Gastroesophageal sphincter (tissue), 4 donors: Measurements from ENCODE around the gene USP49. TPM values are rescaled to one million over a fixed set of nuclear protein-coding genes. Genes with fewer than 3 reads are reported as not detected.

Source experiments
- ATAC-seq: fragments of 150-250 bp; one replicate; pipeline ENCODE4 v1.9.1; 2016; ENCODE audit warnings: mild to moderate bottlenecking, moderate library complexity
- H3K27ac ChIP-seq, 4 donors: fragments of 200-600 bp; sonication (generic) in 3 of 4; 1 replicate in 3 of 4; 2 replicates in 1 of 4; pipeline ENCODE4 v1.5.1; 2016 to 2019
- H3K27me3 ChIP-seq: fragments of 200-600 bp; sonication (generic); one replicate; pipeline ENCODE4 v1.5.1; 2019
- H3K36me3 ChIP-seq, 2 donors: fragments of 200-600 bp; sonication (generic); one replicate each; pipeline ENCODE4 v1.5.1; 2019; ENCODE audit warnings: control low read depth in 1 of 2
- H3K4me1 ChIP-seq, 3 donors: fragments of 200-600 bp; sonication (generic); 1 replicate in 2 of 3; 2 replicates in 1 of 3; pipeline ENCODE4 v1.5.1; 2016 to 2019; ENCODE audit warnings: control low read depth in 2 of 3
- H3K4me3 ChIP-seq, 2 donors: fragments of 200-600 bp; sonication (generic); one replicate each; pipeline ENCODE4 v1.5.1; 2019; ENCODE audit warnings: mild to moderate bottlenecking in 1 of 2, moderate library complexity in 1 of 2
- H3K9me3 ChIP-seq, 3 donors: fragments of 200-600 bp; sonication (generic); one replicate each; pipeline ENCODE4 v1.5.1; 2017 to 2019; ENCODE audit warnings: control low read depth in 2 of 3
- EP300 ChIP-seq: sonication (generic); formaldehyde crosslinking; IDR thresholded peaks from one replicate; pipeline ENCODE4 v1.6.1; 2017; ENCODE audit warnings: antibody characterized with exemption, mild to moderate bottlenecking
- POLR2A ChIP-seq, 2 donors: fragments of 450-650 bp; IDR thresholded peaks; one replicate each; pipeline ENCODE4 v1.6.1; 2017; ENCODE audit warnings: antibody characterized with exemption in 2 of 2, mild to moderate bottlenecking in 2 of 2, moderate library complexity in 1 of 2
- POLR2AphosphoS5 ChIP-seq: sonication (generic); formaldehyde crosslinking; IDR thresholded peaks from one replicate; pipeline ENCODE4 v1.6.1; 2017; ENCODE audit warnings: antibody characterized with exemption
- WGBS, 2 donors: methylation state at CpG; one replicate each; pipeline ENCODE4 v1.1.5; 2018; ENCODE audit warnings: low coverage in 1 of 2; 5-methylcytosine and 5-hydroxymethylcytosine counted together
- total RNA-seq, 4 donors: library from RNA; depleted of rRNA; stranded (reverse); fragments of >200 nt; gene quantifications; one replicate each; pipeline ENCODE4 v1.1.0, GENCODE V29; 2016
- TF ChIP-seq, protein P1 (sequence below), 4 experiments: fragments of 200-600 bp in 2 of 4; fragments of 450-650 bp in 2 of 4; sonication (generic) in 1 of 4; IDR thresholded peaks; one replicate each; pipeline ENCODE4 v1.5.1; 2017 to 2019; ENCODE audit warnings: antibody characterized with exemption in 4 of 4, mild to moderate bottlenecking in 2 of 4, moderate library complexity in 2 of 4

The USP49 gene
- total RNA-seq, 4 donors from 2014 or later: 0.69 to 5.4 (median 2.0) TPM

DNA sequence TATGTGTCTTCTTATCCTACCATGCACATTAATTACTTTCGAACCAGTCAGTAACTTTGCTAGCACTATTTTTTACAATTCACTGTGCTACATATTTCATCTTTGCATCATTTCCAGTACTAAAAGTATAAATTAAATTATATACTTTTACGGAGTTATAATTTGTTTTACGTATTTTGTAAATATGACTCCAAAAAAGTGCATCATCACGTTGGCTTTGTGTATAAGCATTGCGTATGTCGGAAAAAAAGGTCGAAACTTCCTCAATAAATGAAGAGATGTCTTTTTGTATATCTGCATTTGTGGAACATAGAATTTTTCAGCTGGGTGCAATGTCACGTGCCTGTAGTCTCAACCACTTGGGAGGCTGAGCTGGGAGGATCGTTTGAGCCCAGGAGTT lies 52.0 kb downstream of the USP49 start:
- TF ChIP-seq EP300: no peak
- no peak for TF ChIP-seq POLR2A (IDR thresholded peaks at IDR 0.05)
- TF ChIP-seq, protein P1, sequence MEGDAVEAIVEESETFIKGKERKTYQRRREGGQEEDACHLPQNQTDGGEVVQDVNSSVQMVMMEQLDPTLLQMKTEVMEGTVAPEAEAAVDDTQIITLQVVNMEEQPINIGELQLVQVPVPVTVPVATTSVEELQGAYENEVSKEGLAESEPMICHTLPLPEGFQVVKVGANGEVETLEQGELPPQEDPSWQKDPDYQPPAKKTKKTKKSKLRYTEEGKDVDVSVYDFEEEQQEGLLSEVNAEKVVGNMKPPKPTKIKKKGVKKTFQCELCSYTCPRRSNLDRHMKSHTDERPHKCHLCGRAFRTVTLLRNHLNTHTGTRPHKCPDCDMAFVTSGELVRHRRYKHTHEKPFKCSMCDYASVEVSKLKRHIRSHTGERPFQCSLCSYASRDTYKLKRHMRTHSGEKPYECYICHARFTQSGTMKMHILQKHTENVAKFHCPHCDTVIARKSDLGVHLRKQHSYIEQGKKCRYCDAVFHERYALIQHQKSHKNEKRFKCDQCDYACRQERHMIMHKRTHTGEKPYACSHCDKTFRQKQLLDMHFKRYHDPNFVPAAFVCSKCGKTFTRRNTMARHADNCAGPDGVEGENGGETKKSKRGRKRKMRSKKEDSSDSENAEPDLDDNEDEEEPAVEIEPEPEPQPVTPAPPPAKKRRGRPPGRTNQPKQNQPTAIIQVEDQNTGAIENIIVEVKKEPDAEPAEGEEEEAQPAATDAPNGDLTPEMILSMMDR (IDR thresholded peaks at IDR 0.05): no peak
- TF ChIP-seq POLR2AphosphoS5: no peak
- ATAC-seq: no peak
- no peaks in the 10 kb centered on the region for H3K36me3 ChIP-seq
- no peak overlapping the region for H3K27ac ChIP-seq
- WGBS, 2 donors: 90 to 92% methylated on average over 8 to 9 of the region's 9 CpGs
- H3K27me3 ChIP-seq: no peaks in the 10 kb centered on the region
- H3K9me3 ChIP-seq: no peaks in the 10 kb centered on the region
- H3K4me1 ChIP-seq: peaks cover 0 to 10% (median 3%) of the 10 kb centered on the region in 3 donors
- no peak overlapping the region for H3K4me3 ChIP-seq

DNA sequence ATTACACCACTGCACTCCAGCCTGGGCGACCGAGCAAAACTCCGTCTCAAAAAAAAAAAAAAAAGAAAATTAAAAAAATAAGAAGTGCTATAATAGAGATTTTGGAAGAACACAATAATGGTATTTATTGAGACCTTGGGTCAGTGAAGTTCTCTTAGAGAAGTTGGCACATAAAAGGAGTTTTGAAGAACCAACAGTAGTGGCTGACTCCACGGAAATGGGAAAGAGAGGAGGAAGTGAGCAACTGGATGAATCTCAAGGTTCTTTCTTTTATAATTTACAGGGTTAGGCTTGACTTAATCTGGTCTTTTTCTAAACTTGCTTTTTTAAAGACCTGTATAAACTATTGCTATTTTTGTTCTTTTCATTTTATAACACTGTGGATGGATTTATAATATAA lies 54.8 kb downstream of the USP49 start:
- ATAC-seq: no peak
- 86 to 92% methylated on average over 2 to 4 of the region's 4 CpGs for WGBS, 2 donors

DNA sequence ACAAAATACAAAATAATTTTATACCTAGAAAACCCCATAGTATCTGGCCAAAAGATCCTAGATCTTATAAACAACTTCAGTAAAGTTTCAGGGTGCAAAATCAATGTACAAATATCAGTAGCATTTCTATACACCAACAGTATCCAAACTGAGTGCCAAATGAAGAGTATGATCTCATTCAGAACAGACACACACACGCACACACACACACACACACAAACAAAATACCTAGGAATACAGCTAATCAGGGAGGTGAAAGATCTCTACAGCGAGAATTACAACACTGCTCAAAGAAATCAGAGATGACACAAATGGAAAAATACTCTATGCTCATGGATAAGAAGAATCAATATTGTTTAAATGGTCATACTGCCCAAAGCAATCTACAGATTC lies 58.5 kb downstream of the USP49 start:
- no peaks in the 10 kb centered on the region for H3K36me3 ChIP-seq
- no peak overlapping the region for H3K27ac ChIP-seq
- WGBS, 2 donors: 100% methylated on average over 2 of the region's 2 CpGs
- no peak overlapping the region for H3K4me3 ChIP-seq
- no peaks in the 10 kb centered on the region for H3K9me3 ChIP-seq
- no peak for ATAC-seq
- TF ChIP-seq EP300: no peak
- TF ChIP-seq, protein P1 (IDR thresholded peaks at IDR 0.05): no peak
- no peak for TF ChIP-seq POLR2AphosphoS5
- TF ChIP-seq POLR2A (IDR thresholded peaks at IDR 0.05): no peak
- no peaks in the 10 kb centered on the region for H3K27me3 ChIP-seq
- H3K4me1 ChIP-seq: no peaks in the 10 kb centered on the region

More for the DNA sequence above, 54.8 kb downstream of the USP49 start:
- Histone ChIP-seq H3K36me3 (no peaks in the 10 kb centered on the region), H3K9me3 (no peaks in the 10 kb centered on the region), H3K4me1 (no peaks in the 10 kb centered on the region), H3K4me3 (no peak overlapping the region), H3K27me3 (no peaks in the 10 kb centered on the region), H3K27ac (no peak overlapping the region)
- TF ChIP-seq EP300: no peak
- TF ChIP-seq POLR2AphosphoS5: no peak
- TF ChIP-seq, protein P1 (IDR thresholded peaks at IDR 0.05): no peak
- no peak for TF ChIP-seq POLR2A (IDR thresholded peaks at IDR 0.05)

DNA sequence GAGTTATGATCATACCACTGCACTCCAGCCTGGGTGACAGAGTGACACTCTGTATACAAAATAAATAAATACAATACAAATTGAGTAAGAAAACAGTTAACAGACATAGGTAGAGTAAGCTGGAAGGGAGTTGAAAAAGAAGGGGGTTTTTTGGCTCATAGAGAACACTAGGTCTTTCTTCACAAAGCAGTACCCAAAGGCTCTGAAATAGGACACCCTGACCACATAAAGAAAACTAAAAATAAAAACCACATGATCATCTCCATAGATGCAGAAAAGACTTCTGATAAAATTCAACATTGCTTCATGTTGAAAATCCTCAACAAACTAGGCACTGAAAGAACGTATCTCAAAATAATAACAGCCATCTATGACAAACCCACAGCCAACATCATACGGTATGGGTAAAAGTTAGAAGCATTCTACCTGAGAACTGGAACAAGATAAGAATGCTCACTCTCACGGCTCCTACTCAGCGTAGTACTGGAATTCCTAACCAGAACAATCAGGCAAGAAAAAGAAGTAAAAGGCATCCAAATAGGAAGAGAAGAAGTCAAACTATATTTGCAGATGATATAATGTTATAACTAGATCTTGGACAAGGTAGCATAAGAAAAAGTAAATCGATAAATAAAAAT lies 59.0 kb downstream of the USP49 start:
- no peak for ATAC-seq
- no peaks in the 10 kb centered on the region for H3K27me3 ChIP-seq
- TF ChIP-seq POLR2AphosphoS5 (no peak), EP300 (no peak), POLR2A (IDR thresholded peaks at IDR 0.05) (no peak)
- TF ChIP-seq, protein P1 (IDR thresholded peaks at IDR 0.05): no peak
- H3K36me3 ChIP-seq: no peaks in the 10 kb centered on the region
- WGBS, 2 donors: 83 to 100% methylated on average over 3 to 4 of the region's 5 CpGs
- H3K4me3 ChIP-seq: no peak overlapping the region
- no peaks in the 10 kb centered on the region for H3K4me1 ChIP-seq
- no peaks in the 10 kb centered on the region for H3K9me3 ChIP-seq
- H3K27ac ChIP-seq: no peak overlapping the region

DNA sequence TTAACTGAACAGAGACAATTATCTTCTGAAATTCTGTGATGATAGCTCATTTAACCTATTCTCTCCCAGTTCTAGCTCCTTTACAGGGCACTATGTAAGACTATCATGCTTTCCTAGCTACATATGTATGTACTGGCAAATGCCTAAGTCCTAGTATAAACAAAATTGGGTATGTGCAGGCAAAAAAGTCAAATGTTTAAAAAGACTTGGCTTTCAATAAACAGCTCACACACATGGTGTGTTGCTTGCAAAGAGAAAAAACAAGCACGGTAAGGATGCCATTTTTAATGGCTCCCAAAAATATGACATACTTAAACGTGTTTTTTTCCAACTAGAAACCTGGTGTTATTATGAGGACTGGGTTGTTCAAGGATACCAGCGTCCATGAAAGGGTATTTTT lies 62.9 kb downstream of the USP49 start:
- no peaks in the 10 kb centered on the region for H3K36me3 ChIP-seq
- H3K9me3 ChIP-seq: no peaks in the 10 kb centered on the region
- ATAC-seq: no peak
- TF ChIP-seq, protein P1 (IDR thresholded peaks at IDR 0.05): no peak
- no peak for TF ChIP-seq POLR2AphosphoS5
- TF ChIP-seq POLR2A (IDR thresholded peaks at IDR 0.05): no peak
- no peak for TF ChIP-seq EP300
- H3K27me3 ChIP-seq: no peaks in the 10 kb centered on the region
- H3K4me1 ChIP-seq: no peaks in the 10 kb centered on the region
- no peak overlapping the region for H3K4me3 ChIP-seq
- H3K27ac ChIP-seq: no peak overlapping the region
- WGBS, 2 donors: 75 to 90% methylated on average over 3 of the region's 3 CpGs
